NB4 (cell line): Measurements from ENCODE around the gene CDH18.

Source experiments
- DNase-seq: peaks from one replicate; pipeline ENCODE4 v3.0.0; 2010; ENCODE audit warnings: low read depth
- H3K4me3 ChIP-seq: one replicate; pipeline ENCODE4 v1.5.1; 2011; ENCODE audit warnings: mild to moderate bottlenecking, low read depth, low read length, moderate library complexity
- MAX ChIP-seq: IDR thresholded peaks from 2 replicates; pipeline ENCODE4 v1.6.1; 2011; ENCODE audit warnings: low read depth, low read length
- MYC ChIP-seq: IDR thresholded peaks from 2 replicates; pipeline ENCODE4 v1.6.1; 2011; ENCODE audit warnings: low read depth, low read length
- POLR2A ChIP-seq: IDR thresholded peaks from 2 replicates; pipeline ENCODE4 v1.6.1; 2011; ENCODE audit warnings: mild to moderate bottlenecking; ENCODE audit not compliant: insufficient read length; ENCODE audit errors: extremely low read depth
- TF ChIP-seq, protein P1 (sequence below): IDR thresholded peaks from one replicate; pipeline ENCODE4 v1.5.1; 2012; ENCODE audit warnings: low read depth, low read length

Gene CDH18

DNA sequence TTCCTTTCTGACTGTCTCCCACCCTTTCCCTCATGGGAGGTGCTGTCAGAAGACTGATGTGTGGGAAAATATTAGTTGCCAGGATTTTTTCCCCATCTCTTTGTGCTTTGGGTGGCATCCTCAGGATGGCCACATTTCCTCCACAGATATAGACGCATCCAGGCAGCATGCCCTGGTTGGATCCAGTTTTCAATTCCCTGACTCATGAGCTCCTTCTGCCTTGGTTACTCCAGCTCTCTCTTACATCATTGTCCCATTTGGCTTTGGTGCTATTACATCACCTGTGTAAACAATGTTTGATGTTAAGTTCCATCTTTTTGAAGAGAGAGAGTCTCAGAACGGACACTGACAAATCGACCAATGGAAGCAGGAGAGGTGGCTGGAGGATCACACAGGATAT lies 302.5 kb downstream of the CDH18 start:
- TF ChIP-seq MYC (no peak), POLR2A (no peak), MAX (no peak)
- TF ChIP-seq, protein P1, sequence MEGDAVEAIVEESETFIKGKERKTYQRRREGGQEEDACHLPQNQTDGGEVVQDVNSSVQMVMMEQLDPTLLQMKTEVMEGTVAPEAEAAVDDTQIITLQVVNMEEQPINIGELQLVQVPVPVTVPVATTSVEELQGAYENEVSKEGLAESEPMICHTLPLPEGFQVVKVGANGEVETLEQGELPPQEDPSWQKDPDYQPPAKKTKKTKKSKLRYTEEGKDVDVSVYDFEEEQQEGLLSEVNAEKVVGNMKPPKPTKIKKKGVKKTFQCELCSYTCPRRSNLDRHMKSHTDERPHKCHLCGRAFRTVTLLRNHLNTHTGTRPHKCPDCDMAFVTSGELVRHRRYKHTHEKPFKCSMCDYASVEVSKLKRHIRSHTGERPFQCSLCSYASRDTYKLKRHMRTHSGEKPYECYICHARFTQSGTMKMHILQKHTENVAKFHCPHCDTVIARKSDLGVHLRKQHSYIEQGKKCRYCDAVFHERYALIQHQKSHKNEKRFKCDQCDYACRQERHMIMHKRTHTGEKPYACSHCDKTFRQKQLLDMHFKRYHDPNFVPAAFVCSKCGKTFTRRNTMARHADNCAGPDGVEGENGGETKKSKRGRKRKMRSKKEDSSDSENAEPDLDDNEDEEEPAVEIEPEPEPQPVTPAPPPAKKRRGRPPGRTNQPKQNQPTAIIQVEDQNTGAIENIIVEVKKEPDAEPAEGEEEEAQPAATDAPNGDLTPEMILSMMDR, result no peak
- no peak overlapping the region for H3K4me3 ChIP-seq
- DNase-seq, result no peak

DNA sequence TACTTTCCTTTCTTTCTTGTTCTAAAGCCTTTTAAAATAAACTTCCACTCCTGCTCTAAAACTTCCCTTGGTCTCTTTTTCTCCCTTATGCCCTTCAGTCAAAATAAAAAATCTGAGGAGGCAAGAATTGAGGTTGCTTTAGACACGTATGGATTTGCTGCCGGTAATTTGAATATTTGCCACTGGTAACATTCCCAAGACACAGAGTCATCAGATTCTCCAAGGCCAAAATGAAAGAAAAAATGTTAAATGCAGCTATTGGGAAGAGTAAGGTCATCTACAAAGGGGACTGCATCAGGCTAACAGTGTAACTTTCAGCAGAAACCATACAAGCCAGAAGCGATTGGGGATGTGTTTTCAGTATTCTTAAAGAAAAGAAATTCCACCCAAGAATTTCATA lies 311.1 kb downstream of the CDH18 start:
- TF ChIP-seq, protein P1, result no peak
- TF ChIP-seq MYC, result no peak
- DNase-seq, result no peak
- no peak overlapping the region for H3K4me3 ChIP-seq

DNA sequence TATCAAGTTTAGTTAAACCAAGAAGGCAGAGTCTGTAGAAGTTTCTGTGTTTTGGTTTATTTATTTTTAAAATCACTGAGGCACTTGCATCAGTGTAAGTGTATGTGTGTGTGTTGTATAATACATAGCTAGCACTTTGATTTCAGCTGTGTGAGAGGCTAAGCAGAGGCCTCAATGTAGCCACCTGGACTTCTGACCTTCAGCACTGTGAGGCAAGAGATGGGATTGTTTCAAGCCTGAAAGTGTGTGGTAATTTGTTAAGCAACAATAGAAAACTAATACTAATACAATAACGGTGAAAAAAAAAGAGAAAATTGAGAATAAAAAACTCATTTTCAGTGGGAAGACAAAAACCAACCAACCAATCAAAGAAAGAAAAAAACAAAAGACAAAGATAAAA lies 327.3 kb downstream of the CDH18 start:
- no peak for DNase-seq
- H3K4me3 ChIP-seq, result no peak overlapping the region
- TF ChIP-seq MAX (no peak), POLR2A (no peak), MYC (no peak)

- TF ChIP-seq MYC, result no peak
- TF ChIP-seq, protein P1, result no peak
- TF ChIP-seq POLR2A, result no peak
- no peak for TF ChIP-seq MAX
- DNase-seq, result no peak
- H3K4me3 ChIP-seq, result no peak overlapping the region
Observed at GRCh38 chr5:19655627-19656026, 332.4 kb downstream of the CDH18 start.

- no peak for TF ChIP-seq MAX
- TF ChIP-seq POLR2A, result no peak
- TF ChIP-seq MYC, result no peak
- TF ChIP-seq, protein P1, result no peak
- no peak for DNase-seq
- H3K4me3 ChIP-seq, result no peak overlapping the region
Observed at GRCh38 chr5:19638461-19638860, 349.5 kb downstream of the CDH18 start.

GRCh38 chr5:19630876-19631275 lies 357.1 kb downstream of the CDH18 start:
- H3K4me3 ChIP-seq, result no peak overlapping the region
- DNase-seq, result no peak
- no peak for TF ChIP-seq POLR2A
- TF ChIP-seq MAX, result no peak
- TF ChIP-seq, protein P1, result no peak
- TF ChIP-seq MYC, result no peak
